Mucosa of descending colon (tissue), 3 donors: ENCODE data around the gene FCHSD2. TPM values are rescaled to one million over a fixed set of nuclear protein-coding genes. Genes with fewer than 3 reads are reported as not detected.

Experiments
- ATAC-seq: fragments of 200-7000 bp; cut with Tn5 transposase; one replicate; pipeline ENCODE4 v1.9.1; 2020; ENCODE audit warnings: mild to moderate bottlenecking, moderate library complexity
- DNase-seq, 3 donors: peaks; one replicate each; pipeline ENCODE4 v3.0.0-alpha.2; 2020
- H3K36me3 ChIP-seq: fragments of 200-600 bp; one replicate; pipeline ENCODE4 v1.8.0; 2021; ENCODE audit warnings: low read depth, mild to moderate bottlenecking
- H3K4me1 ChIP-seq: fragments of 200-600 bp; one replicate; pipeline ENCODE4 v1.8.0; 2021; ENCODE audit warnings: low read depth, mild to moderate bottlenecking
- H3K4me3 ChIP-seq: fragments of 200-600 bp; one replicate; pipeline ENCODE4 v1.8.0; 2021; ENCODE audit warnings: mild to moderate bottlenecking
- H3K9me3 ChIP-seq: fragments of 200-600 bp; one replicate; pipeline ENCODE4 v1.8.0; 2021; ENCODE audit warnings: mild to moderate bottlenecking
- CTCF ChIP-seq: fragments of 200-600 bp; IDR thresholded peaks from one replicate; pipeline ENCODE4 v1.8.0; 2022; ENCODE audit warnings: antibody characterized with exemption, mild to moderate bottlenecking
- intact Hi-C, 2 donors: fragments of 100-400 bp; cut with DNase I in 1 of 2; cut with micrococcal nuclease in 1 of 2; formaldehyde crosslinking; loops; one replicate each; pipeline versions ENCODE4 v1.11.0 to v1.11.1; 2022; cut with DNase I, micrococcal nuclease
- total RNA-seq, 3 donors: library from RNA; stranded (reverse); fragmentation: NEBNext Ultra II Directional in 2 of 3; extraction: Animal tissue kit (Norgen Biotek cat#: 25700) in 2 of 3; gene quantifications; one replicate each; pipeline versions ENCODE4 v1.2.1 to v1.2.4, GENCODE V29; 2021 to 2023
- donor health status: DM: no; HTN: no; CAD: no; lungs with moderate emphysema.
- donor health status: DM: no; HTN: no; CAD: no.
- donor health status: DM: no; HTN: yes; CAD: no.

Gene FCHSD2
- total RNA-seq, 3 donors from 2014 or later = 15.7 to 41.6 (median 21.6) TPM

DNA sequence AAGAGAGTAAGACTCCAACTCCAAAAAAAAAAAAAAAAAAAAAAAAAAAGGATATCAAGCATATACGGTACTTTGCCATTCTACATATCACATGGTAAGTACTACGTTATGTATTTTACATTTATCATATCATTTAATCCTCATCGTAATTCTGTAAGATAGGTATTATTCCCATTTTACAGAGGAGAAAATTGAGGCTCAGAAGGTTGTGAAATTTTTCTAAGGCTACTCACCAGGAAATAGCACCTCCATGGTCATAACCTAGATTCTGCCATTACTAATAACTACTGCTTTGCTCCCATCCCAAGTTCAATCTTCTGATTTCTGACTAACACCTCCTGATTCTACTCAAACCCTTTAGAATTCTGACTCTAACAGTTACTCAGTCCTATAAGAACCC lies 138.0 kb downstream of the FCHSD2 start:
- DNase-seq (no peak), ATAC-seq (no peak)
- TF ChIP-seq CTCF = no peak
- H3K9me3 ChIP-seq = peaks cover under 1% of the 10 kb centered on the region
- H3K36me3 ChIP-seq = no peaks in the 10 kb centered on the region
- intact Hi-C loops = no loop called here
- H3K4me1 ChIP-seq = no peaks in the 10 kb centered on the region
- H3K4me3 ChIP-seq = no peak overlapping the region

DNA sequence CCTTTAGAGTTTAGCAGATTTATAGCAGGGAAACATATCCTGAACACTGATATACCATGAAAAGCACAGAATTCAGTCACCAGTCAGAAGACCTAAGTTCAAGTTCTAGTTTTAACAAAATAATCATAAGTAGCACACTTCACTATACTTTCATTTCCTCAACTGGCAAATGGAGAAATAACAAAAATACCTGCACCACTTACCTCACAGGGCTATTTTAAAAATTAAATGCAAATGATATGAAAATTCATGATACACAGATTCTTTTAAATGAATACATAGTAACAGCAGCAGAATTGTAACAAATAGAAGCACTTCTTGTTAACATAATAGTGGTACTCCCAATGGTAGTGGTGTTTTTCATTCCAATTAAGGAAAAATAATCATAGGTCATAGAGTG lies 139.0 kb downstream of the FCHSD2 start:
- no peak for TF ChIP-seq CTCF
- DNase-seq (no peak), ATAC-seq (no peak)
- no peaks in the 10 kb centered on the region for H3K36me3 ChIP-seq
- H3K4me3 ChIP-seq = no peak overlapping the region
- H3K9me3 ChIP-seq = no peaks in the 10 kb centered on the region
- intact Hi-C loops = no loop called here
- H3K4me1 ChIP-seq = no peaks in the 10 kb centered on the region

- no peak overlapping the region for H3K4me3 ChIP-seq
- ATAC-seq (no peak), DNase-seq (no peak)
- H3K9me3 ChIP-seq = no peaks in the 10 kb centered on the region
- no peak for TF ChIP-seq CTCF
- no peaks in the 10 kb centered on the region for H3K4me1 ChIP-seq
- intact Hi-C loops = no loop called here
- no peaks in the 10 kb centered on the region for H3K36me3 ChIP-seq
Observed at GRCh38 chr11:73002214-73002613, 139.9 kb downstream of the FCHSD2 start.

DNA sequence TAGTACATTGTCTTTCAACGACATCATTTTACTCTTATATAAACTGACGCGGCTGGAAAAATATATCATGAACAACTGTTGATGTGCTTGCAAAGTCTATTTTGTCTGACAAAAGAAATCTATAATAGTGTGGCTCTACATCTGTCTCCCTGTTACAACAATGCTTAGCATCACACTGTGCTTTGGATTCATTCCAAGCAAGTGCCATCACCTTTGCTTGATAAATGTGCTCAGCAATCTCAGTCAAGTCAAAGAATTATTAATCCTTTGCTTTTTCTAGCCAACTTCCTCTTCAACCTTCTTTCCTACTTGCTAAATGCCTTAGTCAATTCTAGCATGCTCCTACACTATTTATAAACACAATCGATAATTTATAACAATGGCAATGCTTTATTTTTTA lies 140.5 kb downstream of the FCHSD2 start:
- no peak for ATAC-seq
- no peak for TF ChIP-seq CTCF
- no peaks in the 10 kb centered on the region for H3K36me3 ChIP-seq
- H3K4me1 ChIP-seq = no peaks in the 10 kb centered on the region
- no peak for DNase-seq
- H3K4me3 ChIP-seq = no peak overlapping the region
- intact Hi-C loops = no loop called here
- no peaks in the 10 kb centered on the region for H3K9me3 ChIP-seq

DNA sequence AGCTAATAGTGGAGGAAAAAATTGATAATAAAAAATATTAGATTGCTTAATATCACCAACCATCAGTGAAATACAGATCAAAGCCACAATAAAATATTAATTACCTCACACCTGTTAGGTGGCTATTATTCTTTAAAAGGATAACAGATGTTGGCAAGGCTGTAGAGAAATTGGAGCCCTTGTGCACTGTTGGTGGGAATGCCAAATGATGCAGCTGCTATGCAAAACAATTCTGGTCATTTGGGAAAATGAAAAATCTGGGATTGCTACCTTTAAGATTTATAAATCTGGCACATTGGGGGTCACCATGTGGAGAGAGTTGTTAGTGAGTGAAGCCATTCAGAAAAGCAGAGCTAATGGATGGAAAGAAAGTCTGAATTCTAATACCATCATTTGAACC lies 143.4 kb downstream of the FCHSD2 start:
- no peak for DNase-seq
- intact Hi-C loops = no loop called here
- H3K4me3 ChIP-seq = no peak overlapping the region

More for the DNA sequence above, 143.4 kb downstream of the FCHSD2 start:
- ATAC-seq = no peak
- TF ChIP-seq CTCF = no peak
- Histone ChIP-seq H3K36me3 (no peaks in the 10 kb centered on the region), H3K9me3 (no peaks in the 10 kb centered on the region), H3K4me1 (no peaks in the 10 kb centered on the region)
